Measurements from ENCODE around the gene IL6R.
"Not testable (repeated sequence)": the region's sequence is repeated elsewhere in the genome, so short reads cannot be mapped to it uniquely, and the experiment has no call there.

The IL6R gene

DNA sequence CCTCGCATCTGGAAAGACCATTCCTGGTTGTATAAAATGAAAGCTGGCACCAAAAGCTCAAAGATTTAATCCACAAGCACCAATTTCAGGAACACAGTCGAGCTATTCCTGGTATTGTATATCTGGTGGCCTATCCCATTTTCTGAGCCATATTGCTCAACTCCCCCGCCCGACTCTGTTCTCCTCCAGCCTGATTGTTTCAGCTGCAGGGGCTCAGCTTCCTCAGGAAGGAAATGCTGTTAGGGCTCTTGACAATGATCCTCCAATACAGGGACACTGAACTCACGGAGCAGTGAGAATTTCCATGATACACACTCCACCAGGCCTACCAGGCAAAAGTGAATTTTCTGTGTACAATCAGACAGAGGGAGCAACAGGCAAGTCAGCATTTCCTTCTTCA, 80.0 kb downstream of the IL6R start:
- DNase-seq, result no peak

DNA sequence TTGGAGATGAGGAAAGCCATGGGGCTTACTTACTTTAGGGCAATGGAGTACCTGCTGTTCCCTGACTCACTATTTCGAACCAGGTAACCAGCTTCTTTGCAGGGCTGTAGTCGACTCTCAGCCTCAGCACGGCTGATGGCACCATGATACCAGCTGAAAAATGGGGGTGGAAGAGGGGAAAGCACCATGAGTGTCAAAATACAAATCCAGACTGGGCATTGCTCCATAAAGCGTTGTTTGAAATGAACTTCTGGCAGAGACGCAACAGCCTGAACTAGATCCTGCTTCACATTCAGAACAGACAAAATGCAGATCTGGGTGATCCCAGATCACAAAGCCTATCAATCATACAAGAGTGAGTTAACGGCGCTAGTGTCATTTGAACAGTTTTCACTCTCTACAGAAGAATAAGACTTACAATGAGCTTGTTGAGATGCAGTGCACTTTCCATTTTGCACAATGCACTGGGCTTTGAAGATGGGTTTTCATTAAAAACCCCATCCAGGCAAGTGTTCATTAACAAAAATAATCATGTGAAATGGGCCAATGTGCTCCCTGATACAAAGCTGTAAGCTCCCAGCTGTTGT, 80.9 kb downstream of the IL6R start:
- DNase-seq, result no peak

DNA sequence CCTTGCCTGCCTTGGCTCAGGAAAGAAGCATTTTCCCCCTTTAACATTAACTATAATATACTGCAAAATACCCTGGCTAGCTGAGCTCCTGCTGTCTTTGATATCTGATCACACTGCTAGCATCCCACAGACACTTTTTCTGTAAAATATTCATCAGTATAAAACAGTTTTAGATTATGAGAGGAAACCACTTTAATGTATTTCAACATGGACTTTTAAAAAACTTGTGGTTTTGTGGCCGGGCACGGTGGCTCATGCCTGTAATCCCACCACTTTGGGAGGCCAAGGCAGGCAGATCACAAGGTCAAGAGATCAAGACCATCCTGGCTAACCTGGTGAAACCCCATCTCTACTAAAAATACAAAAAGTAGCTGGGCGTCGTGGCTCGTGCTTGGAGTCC, 81.6 kb downstream of the IL6R start:
- not testable (repeated sequence) for DNase-seq

DNA sequence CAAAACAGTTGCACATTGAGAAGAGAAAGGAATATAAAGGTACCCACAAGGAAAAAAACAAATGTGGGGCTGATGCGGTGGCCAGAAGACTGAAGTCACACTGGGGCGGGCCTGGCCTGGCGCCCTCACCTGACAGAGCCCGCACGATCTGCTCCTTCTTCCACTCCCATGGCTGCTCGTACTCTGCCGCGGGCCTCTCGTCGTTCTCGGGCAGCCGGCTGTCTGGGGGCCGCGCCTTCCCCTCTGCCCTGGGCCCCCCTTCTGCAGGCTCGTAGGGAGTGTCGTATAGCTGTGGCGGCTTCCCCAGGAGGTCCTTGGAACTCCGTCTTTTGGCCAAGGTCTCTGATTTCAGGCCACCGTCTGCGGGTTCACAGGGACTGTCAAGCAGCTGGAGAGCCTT, 83.8 kb downstream of the IL6R start:
- DNase-seq, result no peak

DNA sequence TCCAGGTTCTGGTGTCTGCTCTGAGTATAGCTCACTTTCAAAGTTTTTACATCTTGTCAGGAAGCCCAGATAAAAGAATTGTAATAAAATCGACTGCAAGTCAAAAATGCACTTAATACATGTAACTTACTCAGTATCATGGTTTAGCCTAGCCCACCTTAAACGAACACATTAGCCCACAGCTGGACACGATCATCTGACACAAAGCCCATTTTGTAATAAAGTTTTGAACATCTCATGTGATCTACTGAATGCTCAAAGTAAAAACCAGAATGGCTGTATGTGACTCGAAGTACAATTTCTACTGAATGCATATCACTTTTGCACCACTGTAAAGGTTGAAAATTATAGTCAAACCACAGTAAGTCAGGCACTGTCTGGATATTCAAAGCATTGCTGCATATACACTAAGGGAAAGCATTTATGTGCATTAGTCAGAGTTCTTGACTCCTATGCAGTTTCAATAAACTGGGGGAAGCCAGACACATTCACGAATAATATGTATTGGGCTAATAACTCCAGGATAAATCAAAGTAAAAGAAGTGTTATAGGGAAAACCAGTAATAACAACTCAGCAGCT, 84.6 kb downstream of the IL6R start:
- DNase-seq, result no peak

DNA sequence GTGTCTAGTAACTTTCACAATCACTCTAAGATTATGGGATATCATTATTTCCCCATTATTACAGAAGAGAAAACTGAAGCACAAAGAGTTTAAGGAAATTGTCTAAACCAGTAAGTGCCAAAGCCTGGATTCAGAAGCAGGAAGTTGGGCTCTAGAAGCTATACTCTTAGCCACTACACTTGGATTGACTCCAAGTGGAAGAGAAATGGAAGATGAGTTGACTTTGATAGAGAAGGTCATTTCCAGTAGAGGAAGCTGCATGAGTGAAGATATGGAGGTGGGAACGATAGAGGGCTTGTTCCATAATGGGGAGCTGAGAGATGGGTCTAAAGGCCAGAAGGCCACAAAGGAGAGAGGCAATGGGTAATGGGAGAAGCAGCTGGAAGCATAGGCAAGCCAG, 85.2 kb downstream of the IL6R start:
- DNase-seq, result no peak

DNA sequence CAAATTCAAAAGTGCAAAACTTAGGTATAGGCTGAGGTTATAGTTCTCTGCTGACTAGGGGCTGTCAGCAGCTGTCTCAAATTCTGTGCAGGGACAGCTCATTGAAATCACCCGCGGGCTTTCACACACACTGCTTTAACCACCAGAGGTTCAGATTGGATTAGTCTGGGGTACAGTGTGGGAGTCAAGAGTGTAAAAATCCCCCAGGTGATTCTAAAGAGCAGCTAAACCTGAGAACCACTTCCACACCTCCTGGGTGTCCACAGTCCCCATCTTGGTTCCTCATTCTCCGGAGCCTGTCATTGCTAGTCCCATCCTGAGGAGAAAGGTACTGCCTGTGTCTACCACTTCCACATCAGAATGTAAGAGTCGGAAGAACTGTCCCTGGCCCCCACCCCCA, 87.0 kb downstream of the IL6R start:
- DNase-seq, result no peak

DNA sequence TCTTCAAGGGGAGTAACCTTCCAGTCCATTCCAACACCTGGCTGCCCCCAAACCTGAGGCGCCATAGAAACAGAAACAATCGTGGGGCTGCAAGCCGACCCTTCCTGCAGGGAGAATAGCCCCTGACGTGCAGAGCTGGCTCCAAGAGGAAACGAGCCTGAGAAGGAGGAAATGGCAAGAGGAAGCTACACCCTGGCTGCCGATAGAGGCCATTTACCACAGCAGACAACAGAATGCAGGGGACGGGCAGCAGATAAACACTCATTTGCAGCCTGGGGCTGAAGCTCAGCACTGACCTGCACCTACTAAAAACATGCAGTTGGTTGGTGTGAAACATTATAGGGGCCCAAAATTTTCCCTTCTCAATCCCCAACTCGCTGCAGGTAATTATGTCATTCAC, 88.1 kb downstream of the IL6R start:
- no peak for DNase-seq

DNA sequence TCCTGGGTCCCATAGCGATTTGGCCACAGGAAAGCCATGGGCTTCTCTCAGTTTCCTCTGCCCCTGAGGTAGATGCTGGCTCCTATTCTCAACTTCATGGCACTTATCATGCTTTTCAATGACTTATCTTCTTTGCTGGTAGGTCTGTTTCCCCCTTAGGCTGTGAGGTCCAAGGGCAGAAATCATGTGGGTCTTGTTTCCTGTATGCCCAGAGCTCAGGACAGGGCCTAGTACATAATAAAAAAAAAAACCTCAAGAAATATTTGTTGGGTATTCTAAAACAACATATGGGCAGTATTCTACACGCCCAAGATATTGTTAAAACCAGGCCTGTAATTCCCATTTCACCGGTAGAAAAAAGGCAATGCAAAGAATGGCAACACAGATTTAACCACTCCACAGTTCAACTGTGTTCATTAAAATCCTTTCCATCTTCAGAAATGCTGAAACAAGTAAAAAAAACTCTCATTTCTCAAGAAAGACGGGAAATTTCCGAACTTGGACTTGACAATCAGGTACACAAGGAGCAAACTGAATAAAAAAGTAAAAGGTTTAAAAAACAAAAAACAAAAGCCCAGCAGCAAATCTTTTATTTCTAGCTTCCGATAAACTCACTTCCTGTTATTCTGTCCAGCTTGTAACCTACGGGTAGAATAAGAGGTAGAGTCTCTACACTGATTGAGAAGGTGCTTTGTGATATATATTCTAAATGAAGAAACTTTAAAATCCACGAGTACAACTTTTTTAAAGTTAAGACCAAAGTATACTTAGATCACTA, 90.5 kb downstream of the IL6R start:
- no peak for DNase-seq

DNA sequence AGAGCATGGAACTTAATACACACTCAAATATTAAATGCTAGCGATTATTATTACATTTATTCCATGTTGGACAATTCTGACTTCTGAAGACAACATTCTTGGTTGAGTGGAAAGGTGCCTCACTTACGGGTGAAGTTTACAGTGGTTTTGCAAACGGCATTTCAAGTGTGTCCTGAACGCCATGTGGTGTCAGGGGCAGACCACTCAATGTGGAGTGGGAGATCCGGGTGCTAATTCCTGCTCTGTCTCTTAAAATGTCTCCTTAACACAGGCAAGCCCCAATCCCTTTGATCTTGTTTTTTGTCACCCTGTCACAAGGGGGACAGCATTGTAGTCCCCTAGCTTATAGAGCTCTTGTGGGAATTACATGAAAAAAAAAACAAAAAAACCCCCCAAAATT, 91.2 kb downstream of the IL6R start:
- DNase-seq, result no peak

DNA sequence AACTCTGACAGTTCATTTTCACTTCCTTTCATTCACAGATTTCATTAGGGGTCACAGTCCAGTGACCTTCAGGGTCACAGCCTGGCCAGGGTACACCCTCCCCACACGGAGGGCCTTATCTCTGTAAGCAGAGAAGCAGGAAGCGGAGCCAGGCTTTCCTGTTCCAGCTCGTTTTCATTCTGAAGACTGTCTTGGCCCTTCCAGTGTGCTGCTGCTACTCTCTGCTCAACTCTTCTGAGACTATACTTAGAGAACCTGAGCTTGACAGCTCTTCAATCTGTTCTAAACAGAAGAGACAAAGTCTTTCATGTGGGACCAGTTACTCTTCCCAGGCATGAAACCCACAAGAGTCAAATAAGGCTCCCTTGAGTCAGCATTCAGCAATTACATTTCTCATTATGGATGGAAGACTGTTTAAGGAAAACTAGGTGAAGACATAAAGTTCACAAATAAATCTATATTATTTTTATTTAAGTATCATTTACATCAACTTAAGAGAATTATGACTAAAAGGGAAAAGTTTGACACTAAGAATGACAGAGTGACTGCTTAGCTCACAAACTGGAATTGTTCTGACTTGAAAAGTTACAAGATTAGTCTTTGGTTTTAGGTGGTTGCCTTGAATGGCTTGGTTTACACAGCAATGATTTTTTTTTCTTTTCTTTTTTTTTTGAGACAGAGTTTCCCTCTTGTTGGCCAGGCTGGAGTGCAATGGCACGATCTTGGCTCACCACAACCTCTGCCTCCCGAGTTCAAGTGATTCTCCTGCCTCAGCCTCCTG, 92.1 kb downstream of the IL6R start:
- DNase-seq, result no peak

DNA sequence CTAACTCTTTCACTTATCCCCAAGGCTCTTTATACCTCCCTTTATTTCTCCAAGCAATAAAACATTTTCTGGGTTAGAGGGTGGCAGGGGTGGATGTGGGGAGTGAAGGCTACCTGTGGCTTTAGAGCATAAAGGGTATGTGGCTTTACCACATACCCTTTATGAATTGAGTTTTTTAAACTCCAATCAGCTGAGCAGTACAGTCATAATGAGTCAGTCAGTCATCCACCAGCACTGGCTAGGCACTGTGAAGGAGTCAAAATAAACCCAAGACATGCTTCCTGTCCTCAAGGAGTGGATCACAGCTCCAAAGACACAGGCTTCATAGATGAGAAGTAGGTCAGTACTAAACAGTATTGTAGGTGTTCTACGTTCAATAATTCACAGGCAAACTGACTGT, 94.3 kb downstream of the IL6R start:
- DNase-seq, result no peak

DNA sequence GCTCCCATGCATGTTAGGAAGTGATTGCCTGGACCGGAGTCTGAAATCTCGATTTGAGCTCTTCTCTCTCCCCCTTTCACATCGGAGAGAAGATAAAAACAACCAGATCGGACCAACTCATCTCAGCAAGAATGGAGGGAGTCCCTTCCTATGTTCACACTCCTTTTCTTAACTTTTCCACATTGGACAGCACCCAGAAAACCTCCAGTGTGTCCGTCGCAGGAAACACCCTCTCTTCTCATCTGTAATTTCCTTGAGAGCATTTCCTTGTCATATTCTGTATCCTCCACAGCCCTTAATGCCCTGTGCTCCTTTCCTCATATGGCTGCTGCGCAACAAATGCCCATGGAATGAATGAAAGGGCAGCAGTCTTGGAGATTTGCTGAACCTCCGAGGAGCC, 95.4 kb downstream of the IL6R start:
- DNase-seq, result no peak

DNA sequence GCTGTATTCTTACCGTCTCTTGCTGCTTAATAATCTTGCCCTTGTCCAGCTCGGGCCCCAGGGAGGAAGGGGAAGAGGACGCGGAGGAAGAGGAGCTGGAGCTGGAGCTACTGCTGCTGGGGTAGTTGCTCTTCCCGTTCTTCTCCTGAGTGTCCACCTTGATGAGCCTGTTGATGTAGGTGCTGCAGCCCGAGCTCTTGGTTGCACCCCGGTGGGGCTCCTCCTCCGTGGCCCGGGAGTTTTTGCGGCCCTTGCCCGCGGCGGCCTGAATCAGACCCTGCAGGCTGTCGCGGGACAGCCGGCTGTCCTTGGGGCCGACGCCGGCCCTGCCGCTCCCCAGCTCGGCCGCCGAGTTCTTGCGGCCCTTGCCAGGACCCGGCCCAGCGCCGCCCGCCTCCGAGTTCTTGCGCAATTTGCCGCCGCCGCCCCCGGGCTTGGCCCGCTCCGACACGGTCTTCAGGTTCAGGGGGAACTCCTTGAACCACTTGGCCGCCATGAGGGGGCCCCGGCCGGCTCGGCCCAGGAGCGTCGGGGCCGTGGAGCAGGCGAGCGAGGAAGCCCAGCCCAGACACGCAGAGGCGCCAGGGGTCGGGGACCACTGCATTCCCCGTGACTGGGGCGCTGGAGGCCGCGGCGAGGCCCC, 96.4 kb downstream of the IL6R start:
- no peak for DNase-seq

DNA sequence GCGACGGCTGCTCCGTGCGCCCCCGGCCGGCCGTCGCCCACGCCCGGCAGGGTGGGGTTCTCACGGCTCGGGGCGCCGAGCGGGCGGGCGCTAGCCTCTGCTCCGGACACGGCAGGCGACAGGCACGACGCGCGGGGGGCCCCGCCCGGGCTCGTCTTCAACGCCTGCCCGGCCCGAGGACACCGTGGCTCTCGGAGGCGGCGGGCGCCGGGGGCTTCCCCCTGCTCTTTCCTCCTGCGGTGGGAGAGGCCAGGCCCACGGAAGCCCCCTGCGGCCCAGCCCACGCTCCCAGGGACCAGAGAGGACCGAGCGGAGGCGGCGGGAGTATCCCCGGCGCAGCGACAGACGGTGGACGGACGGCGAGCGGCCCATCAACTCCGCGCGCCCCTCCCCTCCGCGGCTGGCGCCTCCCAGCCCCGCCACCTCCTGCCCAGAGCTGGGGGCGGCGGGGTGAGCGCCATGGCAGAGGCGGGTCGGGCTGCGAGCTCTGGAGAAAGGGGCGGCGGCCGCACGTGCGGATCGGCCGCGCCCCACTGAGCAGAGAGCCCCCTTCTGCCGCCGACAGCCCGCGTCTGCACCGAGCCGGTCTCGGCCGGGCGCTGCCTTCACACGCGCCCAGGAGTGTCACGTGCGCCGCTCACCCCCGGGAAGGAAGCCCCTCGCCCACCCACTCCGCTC, 97.1 kb downstream of the IL6R start, which contains the start of the genes SHE and TDRD10:
SHE (minus strand) TSS at position 347 of the 678 bp plus-strand sequence. CDS start 386 bp downstream, outside the sequence.
TDRD10 (plus strand) TSS at position 154 of the 678 bp plus-strand sequence. CDS start 4,685 bp downstream, outside the sequence.
- no peak for DNase-seq

DNA sequence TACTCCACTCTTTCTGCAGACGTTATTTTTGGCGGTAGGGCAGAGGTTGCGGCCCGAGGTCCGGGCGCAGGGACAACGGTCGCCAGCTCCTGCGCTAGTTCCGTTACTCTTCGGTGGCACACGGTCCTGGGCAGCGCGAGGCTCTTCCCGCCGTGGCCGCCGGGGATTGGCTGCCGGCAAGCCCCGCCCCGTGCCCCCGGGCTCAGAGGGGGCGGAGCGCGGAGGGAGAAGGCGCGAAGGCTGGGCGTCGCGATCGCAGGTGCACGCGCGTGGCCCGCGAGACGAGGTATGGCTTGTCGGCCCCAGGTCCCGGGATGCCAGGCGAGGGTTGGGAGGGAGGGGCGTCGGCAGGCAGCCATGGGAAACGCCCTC, 97.6 kb downstream of the IL6R start:
- DNase-seq, result no peak

DNA sequence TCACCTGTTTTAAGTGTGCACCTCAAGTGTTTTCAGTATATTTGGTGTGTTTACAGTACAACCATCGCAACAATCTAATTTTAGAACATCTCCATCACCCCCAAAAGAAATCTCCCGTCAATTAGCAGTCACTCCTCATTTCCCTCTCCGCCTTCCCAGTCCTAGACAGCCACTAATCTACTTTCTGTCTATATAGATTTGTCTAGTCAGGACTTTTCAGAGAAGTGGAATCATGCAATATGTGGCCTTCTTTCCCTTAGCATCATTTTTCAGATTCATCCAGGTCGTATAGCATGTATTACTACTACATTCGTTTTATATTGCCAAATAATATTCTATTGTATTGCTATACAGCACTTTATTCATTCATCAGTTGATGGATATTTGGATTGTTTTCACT, 98.8 kb downstream of the IL6R start:
- no peak for DNase-seq

DNA sequence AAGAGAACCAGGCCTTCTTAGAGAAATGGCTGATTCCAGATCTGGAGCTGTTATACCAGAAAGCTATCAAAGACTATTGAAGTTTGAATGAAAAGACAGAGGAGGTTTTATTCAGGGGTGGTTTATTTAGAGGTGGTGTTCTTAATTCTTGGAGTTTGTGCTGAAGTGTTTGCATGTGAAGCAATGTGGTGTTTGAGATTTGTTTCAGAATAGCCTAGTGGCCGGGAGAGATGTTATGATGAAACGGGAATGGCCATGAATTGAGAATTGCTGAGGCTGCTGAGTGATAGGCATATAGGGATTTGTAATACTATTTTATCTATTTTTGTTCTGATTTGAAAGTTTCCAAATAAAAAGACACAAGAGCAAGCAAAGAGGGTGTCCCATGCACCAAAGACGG, 107.6 kb downstream of the IL6R start:
- no peak for DNase-seq

DNA sequence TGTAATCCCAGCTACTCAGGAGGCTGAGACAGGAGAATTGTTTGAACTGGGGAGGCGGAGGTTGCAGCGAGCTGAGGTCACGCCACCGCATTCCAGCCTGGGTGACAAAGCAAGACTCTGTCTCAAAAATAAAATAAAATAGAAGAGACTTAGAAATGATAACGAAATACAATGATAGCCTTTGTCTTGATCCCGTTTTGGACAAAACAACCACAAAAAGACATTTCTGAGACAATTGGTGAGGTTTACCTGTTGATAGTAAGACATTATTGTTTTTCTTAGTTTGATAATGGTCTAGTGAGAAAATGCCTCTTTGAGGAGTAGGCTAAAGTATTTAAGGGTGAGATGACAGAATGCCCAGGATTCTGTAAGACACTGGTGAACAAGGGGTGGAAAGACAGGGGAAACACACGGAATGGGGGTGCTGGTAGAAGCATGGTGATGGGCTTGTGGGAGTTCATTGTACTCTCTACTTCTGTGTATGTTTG, 109.0 kb downstream of the IL6R start:
- no peak for DNase-seq

DNA sequence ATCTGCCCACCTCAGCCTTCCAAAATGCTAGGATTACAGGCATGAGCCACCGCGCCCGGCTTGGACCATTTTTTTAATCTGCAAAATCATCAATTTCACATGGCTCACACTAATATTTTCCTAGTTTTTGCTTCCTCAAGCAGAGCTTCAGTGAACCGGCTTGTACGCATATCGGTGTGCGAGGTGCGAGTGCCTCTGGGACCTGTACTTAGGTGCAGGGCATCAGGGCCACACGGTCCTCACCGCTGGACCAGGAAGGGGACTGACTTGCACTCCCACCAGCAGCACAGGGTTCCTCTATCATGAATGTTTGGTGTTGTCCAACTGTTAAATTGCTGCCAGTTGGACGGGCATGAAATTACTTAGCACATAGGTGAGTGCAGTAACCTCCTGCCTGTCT, 112.5 kb downstream of the IL6R start:
- DNase-seq, result no peak
